HG03460 (cell line): ENCODE data around the gene ANKZF1.

Source experiments
- ATAC-seq: cut with Tn5 transposase; IDR thresholded peaks from one replicate; pipeline ENCODE4 v1.9.1; 2021; ENCODE audit not compliant: unreplicated experiment

ANKZF1 gene

DNA sequence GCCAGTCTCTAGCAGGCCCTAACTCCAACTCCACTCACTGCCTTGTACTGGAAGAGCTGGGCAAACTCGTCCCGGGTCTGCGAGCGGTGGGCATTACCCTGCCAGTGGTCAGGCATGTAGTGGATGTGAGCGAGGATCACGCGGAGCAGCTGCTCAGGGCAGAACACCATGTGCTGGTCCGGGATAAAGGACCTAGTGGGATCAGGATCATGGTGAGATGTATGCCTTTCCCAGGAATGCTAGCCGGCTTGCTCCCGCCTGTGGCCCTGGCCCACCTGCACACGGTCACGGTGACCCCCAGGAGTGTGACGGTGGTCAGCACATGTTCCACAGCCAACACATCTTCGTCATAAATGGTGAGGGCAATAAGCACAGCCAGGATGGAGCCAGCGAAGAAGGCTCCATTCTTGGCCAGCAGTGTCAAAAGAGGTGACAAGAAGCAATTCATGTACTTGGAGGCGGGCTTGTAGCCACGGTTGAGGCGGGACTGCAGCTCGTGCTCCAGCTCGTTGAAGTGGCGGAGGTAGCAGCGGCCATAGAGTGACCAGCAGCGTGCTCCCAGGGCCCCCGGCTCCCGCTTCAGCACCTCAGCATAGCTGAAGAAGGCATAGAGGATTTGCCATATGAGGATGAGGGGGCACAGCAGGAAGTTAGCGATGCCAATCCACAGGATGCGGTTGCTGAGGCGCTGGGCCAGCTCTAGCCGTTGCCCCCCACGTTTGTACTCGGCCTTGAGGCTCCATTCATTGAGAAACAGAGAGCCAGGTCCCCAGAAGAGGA, 5.6 kb upstream of the ANKZF1 start:
- ATAC-seq: no peak

- ATAC-seq: no peak
These were observed 4.3 kb upstream of the ANKZF1 start for GRCh38 chr2:219225350-219225749.

DNA sequence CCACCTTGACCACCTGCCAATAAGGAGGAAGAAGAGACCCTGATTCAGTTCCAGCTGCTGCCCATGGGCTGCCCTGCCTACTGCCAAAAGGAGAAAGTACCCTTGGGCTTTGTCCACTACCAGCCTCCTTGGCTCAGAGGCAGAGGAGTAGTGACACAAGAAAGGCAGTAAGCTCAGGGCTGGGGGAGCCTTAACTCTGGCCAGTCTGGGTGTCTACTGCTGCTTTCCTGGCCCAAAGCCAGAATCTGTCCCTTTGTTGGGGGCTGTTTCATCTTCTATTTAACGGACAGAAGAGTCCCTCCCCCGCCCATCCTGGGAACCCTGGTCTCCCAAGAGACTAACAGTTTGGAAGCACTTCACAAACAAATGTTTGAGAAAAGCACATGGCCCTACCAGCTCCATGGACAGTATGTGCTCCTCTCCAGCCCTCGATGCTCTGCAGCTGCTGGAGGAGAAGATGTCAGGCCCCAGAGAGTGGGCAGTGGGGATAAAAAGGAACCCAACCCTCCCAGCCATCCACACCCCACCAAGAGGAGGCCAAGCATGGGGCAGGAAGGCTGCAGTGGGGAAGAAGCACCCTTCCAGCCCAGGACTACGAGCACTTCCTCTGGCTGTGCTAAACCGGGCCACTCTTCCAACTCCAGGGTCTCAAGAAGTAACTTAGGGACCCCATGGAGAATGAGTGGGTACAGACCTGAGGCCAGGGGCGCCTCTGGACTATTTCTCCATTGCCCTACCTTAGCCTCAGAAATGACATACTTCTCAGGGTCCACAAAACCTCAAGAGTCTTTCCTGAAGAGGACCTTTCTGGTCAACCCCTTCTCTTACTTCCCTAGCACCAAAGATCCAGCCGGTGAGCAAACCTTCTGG, 1.3 kb upstream of the ANKZF1 start:
- no peak for ATAC-seq

- no peak for ATAC-seq
These were observed 698 bp upstream of the ANKZF1 start for GRCh38 chr2:219228911-219229304.

- ATAC-seq: peak; percentile 20
These were observed 494 bp downstream of the ANKZF1 start for GRCh38 chr2:219230059-219230540.

DNA sequence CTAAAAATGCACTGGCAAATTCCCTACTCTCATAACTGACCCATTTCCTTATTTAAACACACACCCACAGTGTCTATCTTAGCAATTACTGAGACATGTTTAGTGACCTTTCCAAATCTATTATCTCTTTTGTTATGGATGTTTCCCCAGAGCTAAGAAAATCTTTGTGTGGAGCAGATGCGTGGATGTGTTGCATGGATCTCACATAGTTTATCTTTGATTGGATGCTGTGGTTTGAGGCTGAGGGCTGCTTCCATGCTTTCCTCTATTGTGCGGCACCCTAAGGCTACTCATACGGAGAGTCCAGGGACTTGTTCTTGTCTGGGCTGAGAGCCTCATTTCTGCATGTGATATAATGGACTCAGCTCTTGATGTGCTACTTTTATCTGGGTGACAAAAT, 4.7 kb downstream of the ANKZF1 start:
- ATAC-seq: no peak

GRCh38 chr2:219243291-219243761, 13.7 kb downstream of the ANKZF1 start:
- no peak for ATAC-seq

GRCh38 chr2:219244789-219245147, 15.2 kb downstream of the ANKZF1 start:
- ATAC-seq: no peak

- ATAC-seq: peak; percentile 47
These were observed 15.7 kb downstream of the ANKZF1 start, which contains the start of the genes GLB1L and STK16 for GRCh38 chr2:219245148-219245898. Gene GLB1L (minus strand): TSS chr2:219245444. CDS start chr2:219243573, 1,871 bp downstream. Gene STK16 (plus strand): TSS chr2:219245479. CDS start chr2:219246000, 521 bp downstream.

DNA sequence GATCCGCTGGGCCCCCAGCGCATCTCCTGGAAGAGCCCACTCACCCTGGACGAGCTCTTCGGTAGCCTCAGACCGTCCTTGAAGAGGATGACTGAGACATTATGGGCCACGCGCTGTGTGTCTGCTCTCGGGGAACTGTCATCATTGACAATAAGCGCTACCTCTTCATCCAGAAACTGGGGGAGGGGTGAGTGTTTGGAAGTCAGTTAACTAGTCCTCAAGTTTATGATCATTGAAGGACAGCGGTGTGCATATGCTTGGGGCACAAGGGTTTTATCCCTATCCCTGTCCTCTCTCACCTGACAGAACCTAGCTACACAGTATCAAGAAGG, 16.3 kb downstream of the ANKZF1 start:
- ATAC-seq: no peak

- no peak for ATAC-seq
These were observed 17.0 kb downstream of the ANKZF1 start for GRCh38 chr2:219246559-219246958.

DNA sequence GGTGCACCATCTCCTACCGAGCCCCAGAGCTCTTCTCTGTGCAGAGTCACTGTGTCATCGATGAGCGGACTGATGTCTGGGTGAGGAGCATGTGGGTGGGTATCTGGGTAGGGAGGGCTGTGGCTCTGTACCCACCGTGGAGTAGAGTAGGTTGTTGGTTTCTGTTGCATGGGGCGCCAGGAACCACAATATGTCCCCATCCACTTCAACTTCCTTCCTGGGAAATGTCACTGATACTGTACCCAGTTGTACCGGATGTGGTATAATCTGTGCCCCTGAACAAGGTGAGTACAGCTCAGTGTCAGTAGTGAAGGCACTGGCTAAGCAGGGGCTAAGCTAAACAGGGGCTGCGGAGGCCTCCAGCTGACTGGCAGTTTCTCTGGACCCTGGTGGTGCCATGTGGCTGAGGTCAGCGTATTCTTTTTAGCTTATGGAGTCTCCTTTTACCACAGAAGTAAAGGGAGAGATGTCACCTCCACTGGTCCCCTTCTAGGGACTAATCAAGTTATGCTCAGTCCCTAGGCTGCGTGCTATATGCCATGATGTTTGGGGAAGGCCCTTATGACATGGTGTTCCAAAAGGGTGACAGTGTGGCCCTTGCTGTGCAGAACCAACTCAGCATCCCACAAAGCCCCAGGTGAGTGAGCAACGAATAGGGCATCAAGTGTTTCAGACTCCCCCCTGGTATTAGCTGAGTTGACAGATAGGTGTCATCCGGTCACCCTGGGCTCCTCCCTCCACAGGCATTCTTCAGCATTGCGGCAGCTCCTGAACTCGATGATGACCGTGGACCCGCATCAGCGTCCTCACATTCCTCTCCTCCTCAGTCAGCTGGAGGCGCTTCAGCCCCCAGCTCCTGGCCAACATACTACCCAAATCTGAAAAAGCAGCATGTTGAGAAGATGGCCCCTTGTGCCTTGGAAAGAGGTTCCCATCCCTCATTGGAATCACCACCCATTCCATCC, 18.4 kb downstream of the ANKZF1 start:
- peak; percentile 25 for ATAC-seq

DNA sequence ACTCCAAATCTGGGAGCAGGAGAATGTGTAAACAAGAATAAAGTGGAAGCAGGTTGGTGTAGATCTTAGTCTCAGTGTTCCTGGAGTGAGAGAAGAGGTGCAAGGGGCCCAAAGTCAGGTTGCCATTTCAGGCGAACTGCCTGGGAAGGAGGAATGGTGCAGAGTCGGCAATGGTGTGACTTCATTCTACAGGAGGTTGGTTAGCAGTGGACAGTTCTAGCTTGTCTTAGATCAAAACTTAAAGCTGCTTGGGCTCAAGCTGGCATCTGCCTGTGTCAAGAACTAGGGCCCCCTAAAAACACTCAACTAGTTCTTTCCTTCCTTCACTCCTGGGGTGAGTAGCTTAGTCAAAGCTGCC, 19.2 kb downstream of the ANKZF1 start:
- ATAC-seq: no peak

GRCh38 chr2:219249203-219249980, 19.8 kb downstream of the ANKZF1 start:
- peak; percentile 49 for ATAC-seq

DNA sequence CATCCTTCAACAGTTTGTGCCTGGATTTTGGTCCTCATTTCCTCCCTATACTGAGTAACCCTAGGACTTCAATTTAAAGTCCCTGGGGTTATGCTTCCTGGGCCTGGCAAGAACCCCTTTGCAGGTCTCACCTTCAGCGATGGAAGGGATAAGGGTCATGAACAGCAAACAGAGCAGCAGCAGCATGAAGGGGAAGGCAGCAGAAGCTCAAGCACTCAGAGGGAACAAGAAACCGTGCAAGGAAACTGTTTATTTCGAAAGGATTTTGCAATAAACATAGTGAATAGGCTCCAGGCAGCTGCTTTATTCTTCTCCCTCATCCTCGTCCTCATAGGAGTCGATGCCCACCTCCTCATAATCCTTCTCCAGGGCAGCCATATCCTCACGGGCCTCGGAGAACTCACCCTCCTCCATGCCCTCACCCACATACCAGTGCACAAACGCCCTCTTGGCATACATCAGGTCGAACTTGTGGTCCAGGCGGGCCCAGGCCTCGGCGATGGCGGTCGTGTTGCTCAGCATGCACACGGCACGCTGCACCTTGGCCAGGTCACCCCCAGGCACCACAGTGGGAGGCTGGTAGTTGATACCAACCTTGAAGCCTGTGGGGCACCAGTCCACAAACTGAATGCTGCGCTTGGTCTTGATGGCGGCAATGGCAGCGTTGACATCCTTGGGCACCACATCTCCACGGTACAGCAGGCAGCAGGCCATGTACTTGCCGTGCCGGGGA, 20.6 kb downstream of the ANKZF1 start:
- ATAC-seq: no peak

DNA sequence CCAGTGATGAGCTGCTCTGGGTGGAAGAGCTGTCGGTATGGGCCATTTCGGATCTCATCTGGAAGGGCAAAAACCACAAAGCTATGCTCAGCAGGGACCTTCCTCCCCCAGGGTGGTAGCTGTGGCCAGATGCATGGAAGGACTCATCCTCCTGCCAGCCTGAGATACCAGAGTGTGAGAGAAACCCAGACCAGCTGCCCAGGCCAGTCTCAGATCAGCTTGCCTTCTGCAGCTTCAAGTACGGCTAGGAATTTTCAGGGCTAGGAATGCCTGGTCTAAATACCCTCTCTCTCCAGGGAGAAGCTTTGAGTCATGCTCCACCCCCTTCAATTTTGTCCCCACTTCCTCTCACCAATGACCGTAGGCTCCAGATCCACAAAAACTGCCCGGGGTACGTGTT, 22.1 kb downstream of the ANKZF1 start:
- ATAC-seq: no peak

DNA sequence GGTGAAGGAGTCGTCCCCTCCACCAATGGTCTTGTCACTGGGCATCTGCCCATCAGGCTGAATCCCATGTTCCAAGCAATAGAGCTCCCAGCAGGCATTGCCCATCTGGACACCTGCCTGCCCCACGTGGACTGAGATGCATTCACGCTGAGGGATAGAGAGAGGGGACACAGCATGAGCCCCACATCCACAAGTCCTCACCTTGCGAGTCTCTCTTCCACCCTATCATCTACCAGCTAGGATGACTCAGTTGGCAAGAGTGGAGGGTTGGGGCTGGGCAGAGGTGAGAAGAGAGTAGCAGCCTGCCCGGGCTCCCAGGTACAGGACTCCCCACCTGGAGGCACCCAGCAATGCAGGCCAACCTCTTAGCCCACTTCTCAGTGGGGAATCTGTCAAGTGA, 22.5 kb downstream of the ANKZF1 start:
- no peak for ATAC-seq

- ATAC-seq: no peak
These were observed 22.9 kb downstream of the ANKZF1 start for GRCh38 chr2:219252570-219252899.
